Liver (tissue), 3 donors: ENCODE measurements around the gene MYOF.

Experiments used
- FOXA1 ChIP-seq: IDR thresholded peaks from 2 replicates; pipeline ENCODE4 v1.6.1; 2016; ENCODE audit warnings: antibody characterized with exemption
- GABPA ChIP-seq, 2 donors: IDR thresholded peaks in 1 of 2; conservative IDR thresholded peaks in 1 of 2; 2 replicates each; pipeline ENCODE4 v1.6.1; 2016; ENCODE audit warnings: antibody characterized with exemption in 2 of 2, mild to moderate bottlenecking in 1 of 2, moderate library complexity in 1 of 2
- JUND ChIP-seq, 2 donors: IDR thresholded peaks; 2 replicates each; pipeline ENCODE4 v1.6.1; 2016; ENCODE audit warnings: antibody characterized with exemption in 2 of 2
- RAD21 ChIP-seq, 2 donors: IDR thresholded peaks; 2 replicates each; pipeline ENCODE4 v1.6.1; 2016; ENCODE audit warnings: antibody characterized with exemption in 2 of 2, mild to moderate bottlenecking in 2 of 2
- TAF1 ChIP-seq: conservative IDR thresholded peaks from 2 replicates; pipeline ENCODE4 v1.6.1; 2016; ENCODE audit warnings: antibody characterized with exemption, mild to moderate bottlenecking
- TF ChIP-seq, protein P1 (sequence below): IDR thresholded peaks from 2 replicates; pipeline ENCODE4 v1.6.1; 2016; ENCODE audit warnings: antibody characterized with exemption
- TF ChIP-seq, protein P2 (sequence below): IDR thresholded peaks from 2 replicates; pipeline ENCODE4 v1.6.1; 2016; ENCODE audit warnings: antibody characterized with exemption
- TF ChIP-seq, protein P3 (sequence below): fragments of 150-350 bp; IDR thresholded peaks from 2 replicates; pipeline ENCODE4 v1.5.1; 2017; ENCODE audit warnings: improper control_type of control experiment, low read depth, low read length; ENCODE audit not compliant: missing input control
- TF ChIP-seq, protein P4 (sequence below): IDR thresholded peaks from 2 replicates; pipeline ENCODE4 v1.6.1; 2016; ENCODE audit warnings: antibody characterized with exemption, mild to moderate bottlenecking
- donor health status: healthy.
- donor health status: healthy.

DNA sequence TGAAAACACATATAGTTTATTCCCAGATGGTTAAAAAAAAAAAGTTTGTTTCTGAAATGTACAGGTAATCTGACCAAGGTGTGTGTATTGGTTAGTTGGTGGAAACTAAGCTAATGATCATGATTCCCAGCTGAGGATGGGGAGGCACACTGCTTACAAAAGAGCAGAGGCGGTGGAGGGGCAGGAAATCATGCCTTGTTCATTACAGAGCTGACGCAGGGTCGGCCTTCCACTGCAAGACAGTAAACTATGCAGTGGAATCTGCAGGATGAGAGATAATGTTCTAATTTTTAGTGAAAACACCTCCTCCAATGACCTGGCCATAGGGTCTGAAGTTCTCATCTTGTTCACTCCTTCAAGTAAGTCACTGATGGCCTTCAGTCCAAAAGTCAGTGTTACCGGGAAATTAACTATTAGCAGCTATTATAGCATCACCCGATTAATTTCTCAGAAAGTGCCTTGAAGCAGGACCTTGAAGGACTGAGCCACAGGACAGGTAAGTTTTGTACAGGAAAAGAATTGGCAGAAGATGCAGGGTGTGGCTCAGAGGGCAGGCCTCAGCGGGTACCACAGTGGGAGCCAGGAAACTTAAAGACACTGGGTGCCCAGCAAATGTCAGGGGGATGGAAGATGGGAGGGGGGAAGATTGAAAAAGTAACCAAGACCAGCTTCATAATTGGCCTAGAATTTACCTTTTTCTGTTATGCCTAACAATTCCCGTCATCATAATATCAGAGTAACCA is 36.0 kb downstream of the MYOF start:
- TF ChIP-seq, protein P1, sequence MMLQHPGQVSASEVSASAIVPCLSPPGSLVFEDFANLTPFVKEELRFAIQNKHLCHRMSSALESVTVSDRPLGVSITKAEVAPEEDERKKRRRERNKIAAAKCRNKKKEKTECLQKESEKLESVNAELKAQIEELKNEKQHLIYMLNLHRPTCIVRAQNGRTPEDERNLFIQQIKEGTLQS, result no peak
- TF ChIP-seq TAF1 (no peak), RAD21 (IDR thresholded peaks at IDR 0.05) (no peak), JUND (IDR thresholded peaks at IDR 0.05) (no peak), FOXA1 (no peak), GABPA (IDR thresholded peaks at IDR 0.05 in 1 of 2, conservative IDR thresholded peaks at IDR 0.05 in 1 of 2) (no peak)
- TF ChIP-seq, protein P2, sequence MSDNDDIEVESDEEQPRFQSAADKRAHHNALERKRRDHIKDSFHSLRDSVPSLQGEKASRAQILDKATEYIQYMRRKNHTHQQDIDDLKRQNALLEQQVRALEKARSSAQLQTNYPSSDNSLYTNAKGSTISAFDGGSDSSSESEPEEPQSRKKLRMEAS, result no peak
- TF ChIP-seq, protein P3, sequence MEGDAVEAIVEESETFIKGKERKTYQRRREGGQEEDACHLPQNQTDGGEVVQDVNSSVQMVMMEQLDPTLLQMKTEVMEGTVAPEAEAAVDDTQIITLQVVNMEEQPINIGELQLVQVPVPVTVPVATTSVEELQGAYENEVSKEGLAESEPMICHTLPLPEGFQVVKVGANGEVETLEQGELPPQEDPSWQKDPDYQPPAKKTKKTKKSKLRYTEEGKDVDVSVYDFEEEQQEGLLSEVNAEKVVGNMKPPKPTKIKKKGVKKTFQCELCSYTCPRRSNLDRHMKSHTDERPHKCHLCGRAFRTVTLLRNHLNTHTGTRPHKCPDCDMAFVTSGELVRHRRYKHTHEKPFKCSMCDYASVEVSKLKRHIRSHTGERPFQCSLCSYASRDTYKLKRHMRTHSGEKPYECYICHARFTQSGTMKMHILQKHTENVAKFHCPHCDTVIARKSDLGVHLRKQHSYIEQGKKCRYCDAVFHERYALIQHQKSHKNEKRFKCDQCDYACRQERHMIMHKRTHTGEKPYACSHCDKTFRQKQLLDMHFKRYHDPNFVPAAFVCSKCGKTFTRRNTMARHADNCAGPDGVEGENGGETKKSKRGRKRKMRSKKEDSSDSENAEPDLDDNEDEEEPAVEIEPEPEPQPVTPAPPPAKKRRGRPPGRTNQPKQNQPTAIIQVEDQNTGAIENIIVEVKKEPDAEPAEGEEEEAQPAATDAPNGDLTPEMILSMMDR, result no peak
- TF ChIP-seq, protein P4, sequence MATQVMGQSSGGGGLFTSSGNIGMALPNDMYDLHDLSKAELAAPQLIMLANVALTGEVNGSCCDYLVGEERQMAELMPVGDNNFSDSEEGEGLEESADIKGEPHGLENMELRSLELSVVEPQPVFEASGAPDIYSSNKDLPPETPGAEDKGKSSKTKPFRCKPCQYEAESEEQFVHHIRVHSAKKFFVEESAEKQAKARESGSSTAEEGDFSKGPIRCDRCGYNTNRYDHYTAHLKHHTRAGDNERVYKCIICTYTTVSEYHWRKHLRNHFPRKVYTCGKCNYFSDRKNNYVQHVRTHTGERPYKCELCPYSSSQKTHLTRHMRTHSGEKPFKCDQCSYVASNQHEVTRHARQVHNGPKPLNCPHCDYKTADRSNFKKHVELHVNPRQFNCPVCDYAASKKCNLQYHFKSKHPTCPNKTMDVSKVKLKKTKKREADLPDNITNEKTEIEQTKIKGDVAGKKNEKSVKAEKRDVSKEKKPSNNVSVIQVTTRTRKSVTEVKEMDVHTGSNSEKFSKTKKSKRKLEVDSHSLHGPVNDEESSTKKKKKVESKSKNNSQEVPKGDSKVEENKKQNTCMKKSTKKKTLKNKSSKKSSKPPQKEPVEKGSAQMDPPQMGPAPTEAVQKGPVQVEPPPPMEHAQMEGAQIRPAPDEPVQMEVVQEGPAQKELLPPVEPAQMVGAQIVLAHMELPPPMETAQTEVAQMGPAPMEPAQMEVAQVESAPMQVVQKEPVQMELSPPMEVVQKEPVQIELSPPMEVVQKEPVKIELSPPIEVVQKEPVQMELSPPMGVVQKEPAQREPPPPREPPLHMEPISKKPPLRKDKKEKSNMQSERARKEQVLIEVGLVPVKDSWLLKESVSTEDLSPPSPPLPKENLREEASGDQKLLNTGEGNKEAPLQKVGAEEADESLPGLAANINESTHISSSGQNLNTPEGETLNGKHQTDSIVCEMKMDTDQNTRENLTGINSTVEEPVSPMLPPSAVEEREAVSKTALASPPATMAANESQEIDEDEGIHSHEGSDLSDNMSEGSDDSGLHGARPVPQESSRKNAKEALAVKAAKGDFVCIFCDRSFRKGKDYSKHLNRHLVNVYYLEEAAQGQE, result no peak
